Karpas-422 (cell line): Measurements from ENCODE around the gene EML1. TPM values are rescaled to one million over a fixed set of nuclear protein-coding genes. Genes with fewer than 3 reads are reported as not detected.
A peak's percentile ranks its signal among the peaks of the same experiment; 100 is the strongest.

Experiments
- DNase-seq: peaks from one replicate; pipeline ENCODE4 v3.0.0-alpha.2; 2015
- H2AFZ ChIP-seq: fragments of 200-600 bp; sonication (generic); 2 replicates; pipeline ENCODE4 v1.6.1; 2014; ENCODE audit warnings: antibody characterized with exemption, low read length, mixed read lengths
- H3K27ac ChIP-seq: fragments of 200-600 bp; sonication (generic); 2 replicates; pipeline ENCODE4 v1.5.1; 2014; ENCODE audit warnings: mild to moderate bottlenecking, low read length, moderate library complexity
- H3K27me3 ChIP-seq: fragments of 200-600 bp; sonication (generic); 2 replicates; pipeline ENCODE4 v1.6.1; 2014; ENCODE audit warnings: low read length, mixed read lengths
- H3K36me3 ChIP-seq: fragments of 200-600 bp; sonication (generic); 2 replicates; pipeline ENCODE4 v1.6.1; 2014; ENCODE audit warnings: low read length, mixed read lengths; ENCODE audit not compliant: insufficient read depth
- H3K4me1 ChIP-seq: fragments of 200-600 bp; sonication (generic); 2 replicates; pipeline ENCODE4 v1.6.1; 2014; ENCODE audit warnings: mild to moderate bottlenecking, low read length, mixed read lengths
- H3K4me2 ChIP-seq: fragments of 200-600 bp; sonication (generic); 2 replicates; pipeline ENCODE4 v1.6.1; 2014; ENCODE audit warnings: low read length, low read depth, mild to moderate bottlenecking; ENCODE audit not compliant: poor library complexity, severe bottlenecking
- H3K4me3 ChIP-seq: fragments of 200-600 bp; sonication (generic); 2 replicates; pipeline ENCODE4 v1.5.1; 2014; ENCODE audit warnings: mild to moderate bottlenecking, antibody characterized with exemption, low read length, mixed read lengths
- H3K79me2 ChIP-seq: fragments of 200-600 bp; sonication (generic); 2 replicates; pipeline ENCODE4 v1.6.1; 2014; ENCODE audit warnings: mild to moderate bottlenecking, low read length, mixed read lengths
- H3K9ac ChIP-seq: fragments of 200-600 bp; sonication (generic); 2 replicates; pipeline ENCODE4 v1.6.0; 2014; ENCODE audit warnings: low read length
- H3K9me2 ChIP-seq: fragments of 200-600 bp; sonication (generic), shearing (Covaris generic); replicated peaks from 2 replicates; pipeline ENCODE4 v1.6.0; 2014; ENCODE audit warnings: mild to moderate bottlenecking, low read length, moderate library complexity; ENCODE audit not compliant: insufficient read depth
- H3K9me3 ChIP-seq: fragments of 300-700, 200-600 bp; sonication (generic); 2 replicates; pipeline ENCODE4 v1.6.1; 2014; ENCODE audit warnings: low read length, mixed read lengths
- H4K20me1 ChIP-seq: fragments of 200-600 bp; sonication (generic); 2 replicates; pipeline ENCODE4 v1.6.1; 2014; ENCODE audit warnings: mild to moderate bottlenecking, antibody characterized with exemption, low read length, low read depth; ENCODE audit not compliant: insufficient read depth
- total RNA-seq: library from RNA; depleted of rRNA; stranded (reverse); fragments of >200 nt; shearing (Covaris generic); gene quantifications from 2 replicates; pipeline ENCODE4 v1.2.3, GENCODE V29; 2014; ENCODE audit warnings: low replicate concordance

The EML1 gene
- total RNA-seq, 1 experiment from 2014 or later = not detected

GRCh38 chr14:99883866-99884650 lies 90.8 kb downstream of the EML1 start:
- no peak overlapping the region for H3K4me2 ChIP-seq
- H3K4me3 ChIP-seq = no peak overlapping the region
- H2AFZ ChIP-seq = no peak overlapping the region
- H3K79me2 ChIP-seq = no peaks in the 10 kb centered on the region
- no peaks in the 10 kb centered on the region for H3K4me1 ChIP-seq
- H3K9ac ChIP-seq = no peak overlapping the region
- no peak overlapping the region for H3K27ac ChIP-seq
- no peaks in the 10 kb centered on the region for H3K36me3 ChIP-seq
- H4K20me1 ChIP-seq = no peaks in the 10 kb centered on the region
- no peak for DNase-seq
- H3K9me3 ChIP-seq = no peaks in the 10 kb centered on the region
- H3K9me2 ChIP-seq = no peaks in the 10 kb centered on the region
- H3K27me3 ChIP-seq = no peaks in the 10 kb centered on the region

- Histone ChIP-seq H3K4me1 (no peaks in the 10 kb centered on the region), H3K27me3 (no peaks in the 10 kb centered on the region), H3K36me3 (no peaks in the 10 kb centered on the region), H3K4me3 (no peak overlapping the region), H3K79me2 (no peaks in the 10 kb centered on the region), H3K9me2 (no peaks in the 10 kb centered on the region), H3K27ac (no peak overlapping the region), H3K9ac (no peak overlapping the region), H4K20me1 (no peaks in the 10 kb centered on the region), H2AFZ (no peak overlapping the region), H3K9me3 (no peaks in the 10 kb centered on the region), H3K4me2 (no peak overlapping the region)
- DNase-seq = peak; percentile 90
These were observed 91.8 kb downstream of the EML1 start for GRCh38 chr14:99884834-99885648.

- no peak overlapping the region for H2AFZ ChIP-seq
- no peaks in the 10 kb centered on the region for H3K27me3 ChIP-seq
- no peak overlapping the region for H3K4me2 ChIP-seq
- DNase-seq = no peak
- H3K9ac ChIP-seq = no peak overlapping the region
- no peaks in the 10 kb centered on the region for H3K79me2 ChIP-seq
- no peaks in the 10 kb centered on the region for H3K9me3 ChIP-seq
- H3K9me2 ChIP-seq = no peaks in the 10 kb centered on the region
- H3K4me3 ChIP-seq = no peak overlapping the region
- no peaks in the 10 kb centered on the region for H3K4me1 ChIP-seq
- H4K20me1 ChIP-seq = no peaks in the 10 kb centered on the region
- H3K36me3 ChIP-seq = no peaks in the 10 kb centered on the region
- H3K27ac ChIP-seq = no peak overlapping the region
These were observed 92.4 kb downstream of the EML1 start for GRCh38 chr14:99885649-99885958.

GRCh38 chr14:99887407-99887806 lies 94.2 kb downstream of the EML1 start:
- no peaks in the 10 kb centered on the region for H3K9me3 ChIP-seq
- H3K27ac ChIP-seq = no peak overlapping the region
- H3K27me3 ChIP-seq = no peaks in the 10 kb centered on the region
- no peaks in the 10 kb centered on the region for H3K36me3 ChIP-seq
- no peak for DNase-seq
- no peak overlapping the region for H3K4me3 ChIP-seq
- H4K20me1 ChIP-seq = no peaks in the 10 kb centered on the region
- H3K79me2 ChIP-seq = no peaks in the 10 kb centered on the region
- H3K9ac ChIP-seq = no peak overlapping the region
- H3K9me2 ChIP-seq = no peaks in the 10 kb centered on the region
- H3K4me1 ChIP-seq = no peaks in the 10 kb centered on the region
- H2AFZ ChIP-seq = no peak overlapping the region
- H3K4me2 ChIP-seq = no peak overlapping the region

- Histone ChIP-seq H3K4me2 (no peak overlapping the region), H3K4me3 (no peak overlapping the region), H3K27me3 (no peaks in the 10 kb centered on the region), H3K9ac (no peak overlapping the region), H2AFZ (no peak overlapping the region), H3K9me2 (no peaks in the 10 kb centered on the region), H3K4me1 (no peaks in the 10 kb centered on the region), H3K79me2 (no peaks in the 10 kb centered on the region), H3K9me3 (no peaks in the 10 kb centered on the region), H4K20me1 (no peaks in the 10 kb centered on the region), H3K27ac (no peak overlapping the region), H3K36me3 (no peaks in the 10 kb centered on the region)
- no peak for DNase-seq
These were observed 94.9 kb downstream of the EML1 start for GRCh38 chr14:99888149-99888548.

GRCh38 chr14:99889268-99889667 lies 96.1 kb downstream of the EML1 start:
- Histone ChIP-seq H3K4me1 (no peaks in the 10 kb centered on the region), H3K79me2 (no peaks in the 10 kb centered on the region), H3K9me3 (no peaks in the 10 kb centered on the region), H4K20me1 (no peaks in the 10 kb centered on the region), H3K4me3 (no peak overlapping the region), H3K36me3 (no peaks in the 10 kb centered on the region), H3K4me2 (no peak overlapping the region), H3K27me3 (no peaks in the 10 kb centered on the region), H2AFZ (no peak overlapping the region), H3K9ac (no peak overlapping the region), H3K27ac (no peak overlapping the region), H3K9me2 (no peaks in the 10 kb centered on the region)
- DNase-seq = no peak

GRCh38 chr14:99891266-99891665 lies 98.1 kb downstream of the EML1 start:
- no peak overlapping the region for H3K27ac ChIP-seq
- no peak overlapping the region for H2AFZ ChIP-seq
- no peak overlapping the region for H3K4me3 ChIP-seq
- H3K4me2 ChIP-seq = no peak overlapping the region
- no peak overlapping the region for H3K9ac ChIP-seq
- H3K9me2 ChIP-seq = no peaks in the 10 kb centered on the region
- no peaks in the 10 kb centered on the region for H3K9me3 ChIP-seq
- H3K79me2 ChIP-seq = no peaks in the 10 kb centered on the region
- no peaks in the 10 kb centered on the region for H3K4me1 ChIP-seq
- no peaks in the 10 kb centered on the region for H4K20me1 ChIP-seq
- no peaks in the 10 kb centered on the region for H3K27me3 ChIP-seq
- DNase-seq = no peak
- H3K36me3 ChIP-seq = no peaks in the 10 kb centered on the region

GRCh38 chr14:99891900-99892299 lies 98.7 kb downstream of the EML1 start:
- Histone ChIP-seq H3K9me2 (no peaks in the 10 kb centered on the region), H3K9me3 (no peaks in the 10 kb centered on the region), H3K36me3 (no peaks in the 10 kb centered on the region), H3K4me3 (no peak overlapping the region), H2AFZ (no peak overlapping the region), H3K27me3 (no peaks in the 10 kb centered on the region), H4K20me1 (no peaks in the 10 kb centered on the region), H3K4me2 (no peak overlapping the region), H3K27ac (no peak overlapping the region), H3K4me1 (no peaks in the 10 kb centered on the region), H3K9ac (no peak overlapping the region), H3K79me2 (no peaks in the 10 kb centered on the region)
- no peak for DNase-seq
